Natural killer cell (primary cell): Measurements from ENCODE around the gene PRKRIP1. TPM values are rescaled to one million over a fixed set of nuclear protein-coding genes. Genes with fewer than 3 reads are reported as not detected.

Experiments
- ATAC-seq, 3 donors: fragments of 150-1000 bp in 2 of 3; fragments of 200-7000 bp in 1 of 3; cut with Tn5 transposase; 1 replicate in 1 of 3; 2 replicates in 2 of 3; pipeline ENCODE4 v1.10.0; 2021; ENCODE audit warnings: mild to moderate bottlenecking in 2 of 3, moderate library complexity in 2 of 3
- DNase-seq, 2 donors: peaks; one replicate each; pipeline versions ENCODE4 v3.0.0 to v3.0.0-alpha.2; 2013 to 2021; ENCODE audit warnings: mixed read lengths in 1 of 2
- H3K27ac ChIP-seq: one replicate; pipeline ENCODE4 v1.5.1; 2013; ENCODE audit warnings: mild to moderate bottlenecking, low read length
- H3K27me3 ChIP-seq: one replicate; pipeline ENCODE4 v1.6.1; 2013; ENCODE audit warnings: low read length; ENCODE audit not compliant: control insufficient read depth, insufficient read depth
- H3K36me3 ChIP-seq: one replicate; pipeline ENCODE4 v1.6.1; 2013; ENCODE audit warnings: low read length; ENCODE audit not compliant: control insufficient read depth, insufficient read depth
- H3K4me1 ChIP-seq: one replicate; pipeline ENCODE4 v1.6.1; 2013; ENCODE audit warnings: low read length; ENCODE audit not compliant: control insufficient read depth, insufficient read depth
- H3K4me3 ChIP-seq: one replicate; pipeline ENCODE4 v1.5.1; 2013; ENCODE audit warnings: low read length
- H3K9me3 ChIP-seq: one replicate; pipeline ENCODE4 v1.6.1; 2013; ENCODE audit warnings: low read length; ENCODE audit not compliant: control insufficient read depth, insufficient read depth
- H3K27ac Mint-ChIP-seq, 2 donors: one replicate each; pipeline ENCODE4 v1.8.0; 2022; ENCODE audit warnings: mild to moderate bottlenecking in 2 of 2, mixed read lengths in 2 of 2, moderate library complexity in 1 of 2
- H3K27me3 Mint-ChIP-seq, 2 donors: one replicate each; pipeline ENCODE4 v1.8.0; 2022; ENCODE audit warnings: low read depth in 2 of 2, mixed read lengths in 2 of 2
- H3K36me3 Mint-ChIP-seq: one replicate; pipeline ENCODE4 v1.8.0; 2022; ENCODE audit warnings: mixed read lengths
- H3K4me1 Mint-ChIP-seq, 2 donors: one replicate each; pipeline ENCODE4 v1.8.0; 2022; ENCODE audit warnings: mixed read lengths in 2 of 2
- H3K4me3 Mint-ChIP-seq: one replicate; pipeline ENCODE4 v1.8.0; 2022; ENCODE audit warnings: mild to moderate bottlenecking, moderate library complexity, mixed read lengths
- H3K9me3 Mint-ChIP-seq, 2 donors: one replicate each; pipeline ENCODE4 v1.8.0; 2022; ENCODE audit warnings: mixed read lengths in 2 of 2
- WGBS: methylation state at CpG from one replicate; pipeline ENCODE4 v1.1.7; 2013; ENCODE audit warnings: missing lambda C conversion rate; ENCODE audit not compliant: insufficient coverage; 5-methylcytosine and 5-hydroxymethylcytosine counted together
- intact Hi-C: fragments of 100-400 bp; cut with micrococcal nuclease; formaldehyde crosslinking; loops from one replicate; pipeline ENCODE4 v1.14.2; 2022
- total RNA-seq, 4 donors: library from RNA; stranded (reverse); fragments of 120-200 nt in 1 of 4; gene quantifications; one replicate each; pipeline versions ENCODE4 v1.2.3 to v1.2.4, GENCODE V29; 2013 to 2022
- TF ChIP-seq, protein P1 (sequence below): fragments of 200-600 bp; IDR thresholded peaks from one replicate; pipeline ENCODE4 v1.8.0; 2022; ENCODE audit warnings: antibody characterized with exemption

Gene PRKRIP1
- total RNA-seq, 3 donors from 2014 or later (not counting 1 experiment from before 2014, with no cell fraction given): 38.2 to 44.2 (median 39.5) TPM

DNA sequence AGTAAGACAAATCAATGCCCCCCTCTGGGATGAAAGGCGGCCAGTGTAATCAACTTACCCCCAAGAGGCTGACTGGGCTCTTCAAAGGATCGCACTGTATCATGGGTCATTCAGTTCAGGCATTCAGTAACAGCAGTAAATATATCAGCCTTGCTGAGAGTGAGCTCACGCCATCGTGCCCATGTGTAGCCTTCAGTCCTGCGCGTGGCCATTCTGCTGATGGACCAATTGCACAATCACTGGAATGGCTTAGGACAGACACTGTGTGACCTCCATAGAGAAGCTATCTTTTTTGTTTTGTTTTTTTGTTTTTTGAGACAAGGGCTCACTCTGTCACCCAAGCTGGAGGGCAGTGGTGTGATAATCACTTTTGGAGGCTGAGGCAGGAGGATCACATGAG lies 9.1 kb upstream of the PRKRIP1 start:
- Histone ChIP-seq H3K27me3 (no peaks in the 10 kb centered on the region), H3K4me3 (no peak overlapping the region), H3K9me3 (no peaks in the 10 kb centered on the region), H3K36me3 (peaks cover 2% of the 10 kb centered on the region), H3K4me1 (no peaks in the 10 kb centered on the region), H3K27ac (no peak overlapping the region)
- Mint-ChIP-seq H3K9me3 (no peaks in the 10 kb centered on the region), H3K27me3 (no peaks in the 10 kb centered on the region), H3K4me1 (no peaks in the 10 kb centered on the region), H3K36me3 (no peaks in the 10 kb centered on the region), H3K4me3 (no peak overlapping the region), H3K27ac (no peak overlapping the region)
- TF ChIP-seq, protein P1, sequence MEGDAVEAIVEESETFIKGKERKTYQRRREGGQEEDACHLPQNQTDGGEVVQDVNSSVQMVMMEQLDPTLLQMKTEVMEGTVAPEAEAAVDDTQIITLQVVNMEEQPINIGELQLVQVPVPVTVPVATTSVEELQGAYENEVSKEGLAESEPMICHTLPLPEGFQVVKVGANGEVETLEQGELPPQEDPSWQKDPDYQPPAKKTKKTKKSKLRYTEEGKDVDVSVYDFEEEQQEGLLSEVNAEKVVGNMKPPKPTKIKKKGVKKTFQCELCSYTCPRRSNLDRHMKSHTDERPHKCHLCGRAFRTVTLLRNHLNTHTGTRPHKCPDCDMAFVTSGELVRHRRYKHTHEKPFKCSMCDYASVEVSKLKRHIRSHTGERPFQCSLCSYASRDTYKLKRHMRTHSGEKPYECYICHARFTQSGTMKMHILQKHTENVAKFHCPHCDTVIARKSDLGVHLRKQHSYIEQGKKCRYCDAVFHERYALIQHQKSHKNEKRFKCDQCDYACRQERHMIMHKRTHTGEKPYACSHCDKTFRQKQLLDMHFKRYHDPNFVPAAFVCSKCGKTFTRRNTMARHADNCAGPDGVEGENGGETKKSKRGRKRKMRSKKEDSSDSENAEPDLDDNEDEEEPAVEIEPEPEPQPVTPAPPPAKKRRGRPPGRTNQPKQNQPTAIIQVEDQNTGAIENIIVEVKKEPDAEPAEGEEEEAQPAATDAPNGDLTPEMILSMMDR: no peak
- DNase-seq: no peak
- ATAC-seq: no peak
- over 99% methylated on average over 6 of the region's 6 CpGs for WGBS
- intact Hi-C loops: no loop called here

DNA sequence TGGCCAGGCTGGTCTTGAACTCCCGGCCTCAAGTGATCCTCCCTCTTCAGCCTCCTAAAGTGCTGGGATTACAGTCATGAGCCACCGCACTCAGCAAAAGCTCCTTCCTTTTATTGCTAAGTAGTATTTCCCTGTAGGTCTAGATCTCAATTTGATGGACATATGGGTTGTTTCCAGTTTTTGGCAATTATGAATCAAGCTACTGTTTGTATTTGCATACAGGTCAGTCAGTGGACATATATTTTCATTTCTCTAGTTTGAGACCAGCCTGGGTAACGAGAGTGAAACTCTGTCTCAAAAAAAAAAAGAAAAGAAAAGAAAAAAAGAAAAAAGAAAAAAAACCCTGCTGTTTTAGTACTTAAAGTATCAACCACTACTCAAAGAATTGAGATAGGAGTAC lies 6.4 kb upstream of the PRKRIP1 start:
- H3K4me3 Mint-ChIP-seq: no peak overlapping the region
- peaks cover 2% of the 10 kb centered on the region for H3K36me3 ChIP-seq
- no peaks in the 10 kb centered on the region for H3K27me3 ChIP-seq
- no peak overlapping the region for H3K27ac ChIP-seq
- H3K4me1 Mint-ChIP-seq: no peaks in the 10 kb centered on the region
- no peaks in the 10 kb centered on the region for H3K36me3 Mint-ChIP-seq
- TF ChIP-seq, protein P1: no peak
- no peaks in the 10 kb centered on the region for H3K9me3 ChIP-seq
- no peaks in the 10 kb centered on the region for H3K4me1 ChIP-seq
- H3K27ac Mint-ChIP-seq: no peak overlapping the region
- H3K27me3 Mint-ChIP-seq: no peaks in the 10 kb centered on the region
- 61% methylated on average over 3 of the region's 3 CpGs for WGBS
- DNase-seq (no peak), ATAC-seq (no peak)
- no peaks in the 10 kb centered on the region for H3K9me3 Mint-ChIP-seq
- intact Hi-C loops: loop anchor here (1.0 kb wide), 1 partner anchor 111 kb away; no protein-coding TSS in a partner anchor
- no peak overlapping the region for H3K4me3 ChIP-seq

DNA sequence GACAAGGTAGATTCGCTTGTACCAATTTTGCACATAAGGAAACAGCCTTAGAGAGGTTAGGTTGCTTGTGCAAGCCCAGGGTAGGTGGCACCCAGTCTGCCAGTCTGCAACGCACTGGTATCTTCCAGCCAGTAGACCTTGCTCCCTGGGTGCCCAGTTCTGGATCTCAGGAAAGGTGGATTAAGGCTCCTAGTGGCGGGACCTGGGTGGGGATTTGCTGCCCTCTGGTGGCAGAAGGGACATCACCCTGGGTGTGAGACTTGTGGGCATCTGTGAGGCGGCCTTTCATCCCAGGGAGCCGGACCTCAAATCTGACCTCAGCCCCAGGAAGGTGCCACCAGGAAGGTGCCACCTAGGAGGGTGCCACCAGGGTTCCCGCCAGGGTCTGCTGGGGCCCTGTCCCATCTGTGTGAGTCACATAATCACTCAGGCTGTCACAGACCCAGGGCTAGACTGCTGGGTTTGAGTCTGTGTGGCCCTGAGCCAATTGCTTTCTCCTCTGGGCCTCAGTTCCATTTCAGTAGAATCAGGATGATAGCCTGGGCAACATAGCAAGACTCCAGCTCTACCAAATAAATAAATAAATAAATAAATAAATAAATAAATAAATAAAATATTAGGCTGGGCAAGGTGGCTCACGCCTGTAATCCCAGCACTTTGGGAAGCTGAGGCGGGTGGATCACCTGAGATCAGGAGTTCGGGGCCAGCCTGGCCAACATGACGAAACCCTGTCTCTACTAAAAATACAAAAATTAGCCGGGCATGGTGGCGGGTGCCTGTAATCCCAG lies 5.3 kb upstream of the PRKRIP1 start:
- WGBS: 48% methylated on average over 6 of the region's 12 CpGs

More for the DNA sequence above, 5.3 kb upstream of the PRKRIP1 start:
- no peak overlapping the region for H3K27ac ChIP-seq
- ATAC-seq: peak; percentile 75 to 86 (median 81)
- Mint-ChIP-seq H3K27ac (no peak overlapping the region), H3K36me3 (no peaks in the 10 kb centered on the region), H3K4me3 (no peak overlapping the region), H3K27me3 (no peaks in the 10 kb centered on the region), H3K9me3 (no peaks in the 10 kb centered on the region), H3K4me1 (peaks cover 5% of the 10 kb centered on the region in 2 donors)
- H3K9me3 ChIP-seq: no peaks in the 10 kb centered on the region
- no peak overlapping the region for H3K4me3 ChIP-seq
- H3K27me3 ChIP-seq: no peaks in the 10 kb centered on the region
- peaks cover 2% of the 10 kb centered on the region for H3K36me3 ChIP-seq
- peaks cover 8% of the 10 kb centered on the region for H3K4me1 ChIP-seq
- peak; percentile 66 to 83 for DNase-seq
- intact Hi-C loops: loop anchor here (1.0 kb wide), 1 partner anchor 112 kb away; no protein-coding TSS in a partner anchor
- TF ChIP-seq, protein P1: peak; percentile 83
